Stomach smooth muscle (tissue), 2 donors: ENCODE measurements around the gene RABL3.

ENCODE experiments used
- H3K27ac ChIP-seq: one replicate; pipeline ENCODE4 v1.7.0; 2013; ENCODE audit warnings: mild to moderate bottlenecking, low read length, inconsistent platforms
- H3K27me3 ChIP-seq, 2 donors: one replicate each; pipeline ENCODE4 v1.7.0; 2013; ENCODE audit warnings: low read length in 2 of 2; ENCODE audit not compliant: insufficient read depth in 2 of 2, control insufficient read depth in 1 of 2
- H3K36me3 ChIP-seq, 2 donors: one replicate each; pipeline ENCODE4 v1.7.0; 2013; ENCODE audit warnings: low read length in 2 of 2; ENCODE audit not compliant: control insufficient read depth in 2 of 2, insufficient read depth in 2 of 2
- H3K4me1 ChIP-seq: one replicate; pipeline ENCODE4 v1.7.0; 2013; ENCODE audit warnings: low read length; ENCODE audit not compliant: control insufficient read depth, insufficient read depth
- H3K4me3 ChIP-seq, 2 donors: one replicate each; pipeline ENCODE4 v1.7.0; 2013; ENCODE audit warnings: low read length in 2 of 2
- H3K9ac ChIP-seq, 2 donors: one replicate each; pipeline ENCODE4 v1.7.0; 2013; ENCODE audit warnings: low read length in 2 of 2, mild to moderate bottlenecking in 1 of 2
- H3K9me3 ChIP-seq, 2 donors: one replicate each; pipeline ENCODE4 v1.7.0; 2013; ENCODE audit warnings: low read length in 2 of 2; ENCODE audit not compliant: control insufficient read depth in 2 of 2
- donor health status: healthy.
- donor health status: Pancreatic carcinoma.

RABL3 gene

DNA sequence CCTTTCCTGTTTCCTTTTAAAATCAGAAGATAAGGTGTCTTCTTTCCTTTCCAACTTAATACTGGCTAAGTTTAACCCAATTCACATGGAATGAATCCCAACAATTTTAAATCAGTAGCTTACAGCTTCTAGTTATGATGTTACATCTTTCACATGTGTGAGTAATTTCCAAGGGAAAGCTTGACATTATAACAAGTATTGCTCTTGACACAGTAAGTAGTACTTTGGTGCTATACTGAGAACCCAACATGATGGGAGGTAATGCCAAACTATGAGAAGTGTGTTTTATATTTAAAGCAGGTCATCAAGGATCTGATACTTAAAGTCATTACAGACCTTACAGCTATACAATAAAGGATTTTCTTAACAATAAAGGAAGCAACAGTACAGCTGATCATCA lies 29.1 kb downstream of the RABL3 start:
- Histone ChIP-seq H3K4me3 (no peak overlapping the region), H3K36me3 (no peaks in the 10 kb centered on the region), H3K27me3 (no peaks in the 10 kb centered on the region), H3K9me3 (no peaks in the 10 kb centered on the region), H3K27ac (no peak overlapping the region), H3K4me1 (no peaks in the 10 kb centered on the region), H3K9ac (no peak overlapping the region)

- H3K27ac ChIP-seq: no peak overlapping the region
- no peaks in the 10 kb centered on the region for H3K27me3 ChIP-seq
- H3K9ac ChIP-seq: no peak overlapping the region
Measured at GRCh38 chr3:120710369-120710768, 31.9 kb downstream of the RABL3 start.

DNA sequence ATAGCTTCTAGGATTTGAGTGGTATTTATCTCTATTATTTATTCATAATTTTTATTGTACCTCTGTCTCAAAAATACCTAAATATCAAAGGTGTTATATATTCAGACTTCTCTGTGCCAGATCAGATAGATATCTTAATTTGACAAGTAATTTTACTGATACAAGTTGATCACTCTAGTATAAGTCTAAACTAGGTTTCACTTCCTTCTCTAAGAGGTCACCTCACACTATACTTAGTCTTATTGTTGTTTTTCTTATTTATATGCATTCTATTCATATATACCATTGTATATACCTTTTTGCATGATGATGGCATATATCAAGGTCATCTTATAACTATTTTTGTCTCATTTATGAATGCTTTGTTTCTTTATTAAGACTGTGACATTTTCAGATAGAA lies 33.9 kb downstream of the RABL3 start:
- no peak overlapping the region for H3K4me3 ChIP-seq
- no peak overlapping the region for H3K27ac ChIP-seq
- no peaks in the 10 kb centered on the region for H3K4me1 ChIP-seq
- H3K9ac ChIP-seq: no peak overlapping the region
- peaks cover 0 to 8% of the 10 kb centered on the region in 2 donors for H3K36me3 ChIP-seq
- no peaks in the 10 kb centered on the region for H3K9me3 ChIP-seq
- H3K27me3 ChIP-seq: no peaks in the 10 kb centered on the region

More at GRCh38 chr3:120710369-120710768, 31.9 kb downstream of the RABL3 start:
- Histone ChIP-seq H3K4me1 (no peaks in the 10 kb centered on the region), H3K9me3 (no peaks in the 10 kb centered on the region), H3K36me3 (peaks cover 0 to under 1% of the 10 kb centered on the region in 2 donors), H3K4me3 (no peak overlapping the region)

GRCh38 chr3:120706950-120707349 lies 35.4 kb downstream of the RABL3 start:
- no peak overlapping the region for H3K4me3 ChIP-seq
- peaks cover 0 to 8% of the 10 kb centered on the region in 2 donors for H3K36me3 ChIP-seq
- H3K4me1 ChIP-seq: no peaks in the 10 kb centered on the region
- no peaks in the 10 kb centered on the region for H3K27me3 ChIP-seq
- no peaks in the 10 kb centered on the region for H3K9me3 ChIP-seq
- no peak overlapping the region for H3K27ac ChIP-seq
- no peak overlapping the region for H3K9ac ChIP-seq

GRCh38 chr3:120705884-120706582 lies 36.3 kb downstream of the RABL3 start:
- Histone ChIP-seq H3K4me1 (no peaks in the 10 kb centered on the region), H3K9me3 (no peaks in the 10 kb centered on the region), H3K36me3 (peaks cover 0 to 8% of the 10 kb centered on the region in 2 donors), H3K9ac (no peak overlapping the region), H3K4me3 (no peak overlapping the region), H3K27ac (no peak overlapping the region), H3K27me3 (no peaks in the 10 kb centered on the region)

- H3K36me3 ChIP-seq: peaks cover 0 to 6% of the 10 kb centered on the region in 2 donors
- no peaks in the 10 kb centered on the region for H3K4me1 ChIP-seq
- H3K9me3 ChIP-seq: no peaks in the 10 kb centered on the region
- H3K9ac ChIP-seq: no peak overlapping the region
- no peak overlapping the region for H3K4me3 ChIP-seq
- H3K27ac ChIP-seq: no peak overlapping the region
- no peaks in the 10 kb centered on the region for H3K27me3 ChIP-seq
Measured at GRCh38 chr3:120699333-120699732, 43.0 kb downstream of the RABL3 start.

DNA sequence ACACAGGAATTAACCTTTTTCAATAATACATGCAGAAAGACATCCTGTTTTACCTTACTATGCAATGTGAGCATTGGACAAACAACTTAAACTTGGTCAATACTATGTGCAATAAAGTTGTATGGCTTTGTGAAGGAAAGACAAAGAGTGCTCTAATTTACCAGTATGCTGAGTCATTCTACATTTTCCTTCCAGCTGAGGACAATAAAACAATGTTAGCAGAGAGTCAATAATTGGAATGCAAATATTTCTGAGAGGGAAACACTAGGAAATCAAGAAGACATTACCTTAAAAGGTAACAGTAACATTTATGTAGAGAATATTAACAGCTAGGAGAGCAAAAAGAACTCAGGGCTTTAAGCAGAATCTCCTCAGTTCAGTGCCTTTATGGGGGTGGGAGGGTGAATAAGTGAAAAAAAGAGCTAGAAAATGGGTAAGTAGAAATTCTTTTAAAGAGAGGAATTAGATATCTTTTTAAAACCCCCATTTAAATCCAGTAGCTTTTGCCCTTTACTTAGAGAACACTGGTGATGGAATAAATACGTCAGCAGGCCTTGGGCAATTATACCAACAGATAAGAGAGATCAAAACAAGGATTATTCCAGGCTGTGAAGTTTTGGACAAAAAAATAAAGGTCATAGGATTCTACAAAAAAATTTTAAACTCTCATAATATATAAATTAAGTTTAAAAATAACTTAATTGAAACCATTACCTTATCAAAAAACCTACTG lies 48.7 kb downstream of the RABL3 start:
- no peaks in the 10 kb centered on the region for H3K9me3 ChIP-seq
- H3K27ac ChIP-seq: no peak overlapping the region
- no peaks in the 10 kb centered on the region for H3K4me1 ChIP-seq
- peaks cover 0 to 4% of the 10 kb centered on the region in 2 donors for H3K36me3 ChIP-seq
- H3K9ac ChIP-seq: no peak overlapping the region
- no peak overlapping the region for H3K4me3 ChIP-seq
- no peaks in the 10 kb centered on the region for H3K27me3 ChIP-seq

DNA sequence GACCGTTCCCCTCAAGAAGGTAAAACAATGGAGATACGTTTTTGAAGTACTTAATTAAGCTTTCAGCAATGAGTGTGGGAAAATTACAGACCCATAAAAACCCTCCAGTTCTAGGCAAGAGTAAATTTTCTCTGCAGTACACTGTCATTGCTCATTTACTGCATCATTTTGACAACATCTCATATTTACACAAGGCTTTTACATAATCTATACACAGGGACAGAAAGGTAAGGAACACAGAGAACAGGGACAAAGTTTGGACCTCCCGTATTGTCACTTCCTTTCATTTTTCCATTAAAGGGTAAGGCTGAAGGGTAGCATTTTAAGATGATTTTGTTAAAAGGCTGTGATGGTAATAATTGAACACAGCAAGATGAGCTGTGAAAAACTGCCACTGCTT lies 52.9 kb downstream of the RABL3 start:
- Histone ChIP-seq H3K9me3 (no peaks in the 10 kb centered on the region), H3K27ac (no peak overlapping the region), H3K9ac (no peak overlapping the region), H3K36me3 (peaks cover 0 to 7% of the 10 kb centered on the region in 2 donors), H3K27me3 (no peaks in the 10 kb centered on the region), H3K4me1 (no peaks in the 10 kb centered on the region), H3K4me3 (no peak overlapping the region)

DNA sequence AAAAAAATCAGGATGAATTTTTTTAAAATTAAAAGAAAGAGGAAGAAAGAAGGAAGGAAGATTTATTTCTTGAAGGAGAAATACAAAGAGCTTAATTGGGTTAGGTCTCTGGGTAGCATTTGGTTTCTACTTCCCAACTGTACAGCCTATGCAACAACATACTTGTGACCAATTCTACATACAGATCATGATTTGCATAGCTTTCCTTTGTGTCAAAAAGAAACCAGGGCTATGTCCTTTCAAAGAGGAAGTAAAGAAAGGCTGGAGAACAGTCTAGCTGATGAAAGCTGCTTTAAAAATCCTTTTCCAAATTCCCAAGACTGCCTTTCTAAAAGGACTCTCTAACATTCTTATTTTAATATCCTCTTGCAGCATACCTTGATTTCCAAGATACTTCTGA lies 54.2 kb downstream of the RABL3 start:
- Histone ChIP-seq H3K9ac (no peak overlapping the region), H3K4me1 (no peaks in the 10 kb centered on the region), H3K9me3 (no peaks in the 10 kb centered on the region), H3K27ac (no peak overlapping the region), H3K36me3 (peaks cover 0 to 7% of the 10 kb centered on the region in 2 donors), H3K4me3 (no peak overlapping the region), H3K27me3 (no peaks in the 10 kb centered on the region)

DNA sequence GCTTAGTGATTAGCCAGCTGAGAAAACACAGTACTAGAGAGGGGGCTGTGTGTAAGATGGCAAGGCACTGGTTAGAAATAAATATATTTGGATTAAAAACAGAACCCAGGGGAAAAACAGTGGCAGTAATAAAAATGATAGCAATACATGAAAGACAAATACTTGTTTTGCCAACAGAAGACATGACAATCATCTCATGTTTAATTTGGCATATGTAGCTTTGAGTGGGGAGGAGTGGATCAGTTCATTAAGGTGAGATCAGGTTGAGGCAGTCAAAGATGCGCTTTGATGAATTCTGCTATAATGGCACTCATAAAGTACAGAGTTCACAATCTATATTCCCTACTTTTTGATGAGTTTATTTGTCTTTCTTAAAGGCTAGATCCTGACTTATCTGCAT lies 56.9 kb downstream of the RABL3 start:
- peaks cover 0 to 7% of the 10 kb centered on the region in 2 donors for H3K36me3 ChIP-seq
- no peak overlapping the region for H3K9ac ChIP-seq
- no peak overlapping the region for H3K4me3 ChIP-seq
- H3K27ac ChIP-seq: no peak overlapping the region
- no peaks in the 10 kb centered on the region for H3K27me3 ChIP-seq
- H3K4me1 ChIP-seq: no peaks in the 10 kb centered on the region
- no peaks in the 10 kb centered on the region for H3K9me3 ChIP-seq

DNA sequence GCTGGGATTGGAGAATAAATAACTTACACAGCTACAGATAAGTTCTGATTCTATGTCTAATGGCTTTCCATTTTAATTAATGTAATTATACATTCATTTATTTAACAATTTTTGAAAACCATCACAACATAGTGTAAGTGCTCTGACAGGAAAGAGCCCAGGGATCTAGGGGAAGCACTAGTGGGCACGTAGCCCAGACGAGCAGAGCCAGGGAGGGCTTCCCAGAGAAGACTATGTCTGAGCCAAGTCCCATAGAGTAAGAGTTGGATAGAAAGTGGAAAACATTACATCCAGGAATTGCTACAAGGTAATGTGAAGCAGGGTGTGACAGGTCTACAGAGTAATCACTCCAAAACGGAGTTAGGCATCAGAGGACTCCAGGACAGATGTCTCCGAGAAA lies 57.4 kb downstream of the RABL3 start:
- Histone ChIP-seq H3K27ac (no peak overlapping the region), H3K36me3 (peaks cover 0 to 7% of the 10 kb centered on the region in 2 donors), H3K4me3 (no peak overlapping the region), H3K4me1 (no peaks in the 10 kb centered on the region), H3K9ac (no peak overlapping the region), H3K27me3 (no peaks in the 10 kb centered on the region), H3K9me3 (no peaks in the 10 kb centered on the region)
